ENCODE data around the gene HRK.
A peak's percentile ranks its signal among the peaks of the same experiment; 100 is the strongest.
"Not testable (repeated sequence)": the region's sequence is repeated elsewhere in the genome, so short reads cannot be mapped to it uniquely, and the experiment has no call there.

The HRK gene

GRCh38 chr12:116818341-116818856 is 62.8 kb downstream of the HRK start:
- peak; percentile 1 for DNase-seq

- DNase-seq = not testable (repeated sequence)
Measured at GRCh38 chr12:116814766-116815165, 66.5 kb downstream of the HRK start.

GRCh38 chr12:116813271-116814041 is 67.8 kb downstream of the HRK start:
- no peak for DNase-seq

- no peak for DNase-seq
Measured at GRCh38 chr12:116812238-116812637, 69.0 kb downstream of the HRK start.

- no peak for DNase-seq
Measured at GRCh38 chr12:116808113-116809105, 72.8 kb downstream of the HRK start.

GRCh38 chr12:116807546-116807945 is 73.7 kb downstream of the HRK start:
- DNase-seq = no peak

GRCh38 chr12:116806845-116807440 is 74.3 kb downstream of the HRK start:
- DNase-seq = no peak

Measured in activated T-cell treated with anti-CD3 and anti-CD28 coated beads for 4 hours (primary cell).